CD4-positive, alpha-beta T cell treated with Interferon alpha-2 for 1 hour (primary cell): Measurements from ENCODE around the gene PIGL.
A peak's percentile ranks its signal among the peaks of the same experiment; 100 is the strongest.

ENCODE experiments used
- DNase-seq, 2 donors: peaks; one replicate each; pipeline ENCODE4 v3.0.0-alpha.2; 2020 to 2022

Gene PIGL

DNA sequence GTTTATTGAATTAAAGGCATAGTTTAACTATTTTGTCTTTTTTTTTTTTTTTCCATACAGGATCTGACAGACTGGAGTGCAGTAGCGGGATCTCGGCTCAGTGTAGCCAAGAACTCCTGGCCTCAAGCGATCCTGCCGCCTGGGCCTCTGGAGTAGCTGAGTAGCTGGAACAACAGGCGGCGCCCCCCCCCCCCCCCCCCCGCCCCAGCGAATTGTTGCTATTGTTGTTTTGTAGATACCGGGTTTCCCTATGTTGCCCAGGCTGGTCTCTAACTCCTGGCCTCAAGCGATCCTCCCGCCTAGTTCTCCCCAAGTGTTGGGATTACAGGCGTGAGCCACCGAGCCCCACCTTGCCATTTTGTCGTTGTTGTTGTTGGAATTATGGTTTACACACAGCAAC lies 137.6 kb downstream of the PIGL start:
- DNase-seq: no peak

DNA sequence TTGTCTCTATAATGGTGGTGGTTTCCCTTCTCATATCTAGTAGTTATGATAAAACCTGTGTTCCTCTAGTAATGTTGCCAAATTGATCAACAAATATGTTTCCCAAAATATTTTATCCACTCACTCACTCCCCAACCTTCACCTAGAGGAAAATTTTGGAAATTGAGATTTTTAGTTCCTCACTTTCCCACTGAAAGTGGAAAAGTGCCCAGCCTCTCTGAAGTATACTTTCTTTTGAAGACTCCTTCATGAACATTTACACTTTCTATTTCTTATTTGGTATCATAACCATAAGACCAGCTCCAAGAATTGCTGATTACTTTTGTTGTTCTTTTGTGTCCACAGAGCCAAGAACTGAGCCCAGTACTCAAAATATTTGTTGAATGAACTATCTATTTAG lies 141.4 kb downstream of the PIGL start:
- no peak for DNase-seq

- no peak for DNase-seq
Observed at GRCh38 chr17:16361874-16362273, 144.9 kb downstream of the PIGL start.

DNA sequence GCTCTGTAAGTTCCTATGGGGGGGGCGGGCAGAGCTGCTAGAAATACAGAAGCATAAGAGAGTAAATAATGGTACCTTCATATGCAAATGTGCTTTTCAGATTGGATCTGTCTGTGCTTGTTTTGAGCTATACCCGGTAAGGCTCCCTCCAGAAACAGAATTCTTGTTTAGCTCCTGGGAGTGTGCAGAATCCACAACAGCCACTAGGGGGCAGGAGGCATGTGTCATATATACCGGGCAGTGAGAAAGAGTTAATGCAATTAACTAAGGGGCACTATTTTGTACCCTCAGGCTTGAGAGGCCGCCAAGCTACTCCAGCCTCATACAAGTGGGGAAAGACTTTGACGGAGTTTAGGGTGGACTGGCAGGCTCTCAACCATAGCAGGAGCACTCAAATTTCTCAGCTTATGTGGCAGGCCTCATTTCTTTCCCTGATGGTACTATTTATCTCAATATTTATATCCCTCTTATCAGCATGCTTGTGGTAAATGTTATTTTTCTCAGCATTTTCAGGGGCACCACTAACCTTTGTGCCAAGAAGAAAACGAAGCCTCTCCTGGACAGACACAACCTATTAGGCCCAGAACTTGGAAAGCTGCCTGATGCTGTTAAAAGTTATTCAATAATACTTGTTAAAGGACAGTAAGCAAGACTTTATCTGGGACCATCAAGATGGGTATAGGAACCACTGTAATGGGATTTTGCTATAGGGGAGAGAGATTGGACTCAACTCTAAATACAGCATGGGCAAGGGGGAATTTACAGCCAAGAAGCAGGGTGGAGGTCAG lies 146.9 kb downstream of the PIGL start:
- peak; percentile 72 to 82 for DNase-seq

- no peak for DNase-seq
Observed at GRCh38 chr17:16364625-16365024, 147.6 kb downstream of the PIGL start.

- no peak for DNase-seq
Observed at GRCh38 chr17:16371742-16372141, 154.7 kb downstream of the PIGL start.

DNA sequence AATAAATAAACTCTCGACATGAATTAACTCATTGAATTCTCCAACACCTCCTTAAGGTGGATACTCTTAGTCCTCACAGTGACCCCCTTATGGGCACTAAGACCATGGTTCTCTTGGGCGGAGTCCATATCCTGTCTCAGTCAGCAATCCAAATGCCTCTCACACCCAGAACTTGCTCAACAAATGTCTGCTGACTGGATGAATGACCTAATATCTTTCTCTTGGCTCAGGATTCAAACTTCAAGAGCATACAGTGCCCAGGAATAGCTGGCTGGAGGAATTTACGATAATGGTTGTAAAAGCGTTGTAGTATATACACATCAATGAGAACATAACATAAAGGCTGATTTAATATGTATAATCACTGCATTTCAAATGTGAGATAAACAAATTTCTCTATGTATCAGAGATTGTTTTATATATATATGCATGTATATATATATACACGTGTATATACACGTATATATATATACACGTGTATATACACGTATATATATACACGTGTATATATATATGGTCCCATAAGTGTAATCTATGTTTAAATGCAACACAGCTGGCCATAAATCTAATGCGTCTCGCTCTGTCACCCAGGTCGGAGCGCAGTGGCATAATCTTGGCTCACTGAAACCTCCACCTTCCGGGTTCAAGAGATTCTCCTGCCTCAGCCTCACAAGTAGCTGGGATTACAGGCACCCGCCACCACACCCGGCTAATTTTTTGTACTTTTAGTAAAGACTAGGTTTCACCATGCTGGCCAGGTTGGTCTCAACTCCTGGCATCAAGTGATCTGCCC lies 157.3 kb downstream of the PIGL start:
- DNase-seq: no peak
